Tibial nerve (tissue), 4 donors: ENCODE data around the gene GOLGA6L10. TPM values are rescaled to one million over a fixed set of nuclear protein-coding genes. Genes with fewer than 3 reads are reported as not detected.
"Not testable (repeated sequence)": the region's sequence is repeated elsewhere in the genome, so short reads cannot be mapped to it uniquely, and the experiment has no call there.

ENCODE experiments used
- DNase-seq, 2 donors: peaks; one replicate each; pipeline ENCODE4 v3.0.0-alpha.2; 2019; ENCODE audit warnings: low spot score in 2 of 2
- H3K27ac ChIP-seq, 4 donors: fragments of 200-600 bp; sonication (generic) in 3 of 4; one replicate each; pipeline ENCODE4 v1.5.1; 2017 to 2019; ENCODE audit warnings: mild to moderate bottlenecking in 1 of 4
- H3K27me3 ChIP-seq, 2 donors: fragments of 200-600 bp; sonication (generic) in 1 of 2; one replicate each; pipeline versions ENCODE4 v1.5.1 to v1.6.0; 2017 to 2019
- H3K36me3 ChIP-seq, 3 donors: fragments of 200-600 bp; sonication (generic); one replicate each; pipeline ENCODE4 v1.5.1; 2018 to 2019
- H3K4me1 ChIP-seq, 4 donors: fragments of 200-600 bp; sonication (generic) in 3 of 4; one replicate each; pipeline ENCODE4 v1.5.1; 2017 to 2019
- H3K4me3 ChIP-seq, 4 donors: fragments of 200-600 bp; sonication (generic) in 3 of 4; one replicate each; pipeline ENCODE4 v1.5.1; 2017 to 2019; ENCODE audit warnings: mild to moderate bottlenecking in 1 of 4, moderate library complexity in 1 of 4
- H3K9me3 ChIP-seq, 4 donors: fragments of 200-600 bp; sonication (generic) in 3 of 4; one replicate each; pipeline ENCODE4 v1.5.1; 2017 to 2019
- CTCF ChIP-seq, 5 experiments: fragments of 200-600 bp in 3 of 5; fragments of 450-650 bp in 2 of 5; sonication (generic) in 3 of 5; IDR thresholded peaks; one replicate each; pipeline ENCODE4 v1.5.1; 2016 to 2019; ENCODE audit warnings: antibody characterized with exemption in 5 of 5, mild to moderate bottlenecking in 3 of 5, moderate library complexity in 2 of 5
- POLR2A ChIP-seq, 2 donors: fragments of 450-650 bp; IDR thresholded peaks; one replicate each; pipeline ENCODE4 v1.6.1; 2017; ENCODE audit warnings: antibody characterized with exemption in 2 of 2, mild to moderate bottlenecking in 2 of 2, moderate library complexity in 2 of 2
- WGBS, 2 donors: methylation state at CpG; one replicate each; pipeline ENCODE4 v1.1.5; 2018; 5-methylcytosine and 5-hydroxymethylcytosine counted together
- total RNA-seq, 4 donors: library from RNA; depleted of rRNA; stranded (reverse); fragments of >200 nt; gene quantifications; one replicate each; pipeline ENCODE4 v1.1.0, GENCODE V29; 2016

GOLGA6L10 gene
- total RNA-seq, 4 donors from 2014 or later: 0.20 to 0.66 (median 0.36) TPM

GRCh38 chr15:82373661-82374060 lies 24.4 kb upstream of the GOLGA6L10 start:
- not testable (repeated sequence) for DNase-seq, H3K36me3 ChIP-seq, H3K4me3 ChIP-seq, H3K9me3 ChIP-seq, H3K27me3 ChIP-seq, H3K4me1 ChIP-seq, H3K27ac ChIP-seq
- 51 to 55% methylated on average over 2 of the region's 2 CpGs for WGBS, 2 donors

GRCh38 chr15:82371656-82372055 lies 22.4 kb upstream of the GOLGA6L10 start:
- WGBS, 2 donors: 77 to 91% methylated on average over 3 of the region's 3 CpGs
- no peak for DNase-seq
- H3K4me3 ChIP-seq: no peak overlapping the region
- TF ChIP-seq POLR2A (IDR thresholded peaks at IDR 0.05) (no peak), CTCF (IDR thresholded peaks at IDR 0.05) (no peak)
- no peak overlapping the region for H3K27ac ChIP-seq
- H3K36me3 ChIP-seq: no peaks in the 10 kb centered on the region
- H3K9me3 ChIP-seq: no peaks in the 10 kb centered on the region
- H3K4me1 ChIP-seq: no peaks in the 10 kb centered on the region
- no peaks in the 10 kb centered on the region for H3K27me3 ChIP-seq

GRCh38 chr15:82367790-82368189 lies 18.5 kb upstream of the GOLGA6L10 start:
- not testable (repeated sequence) for H3K4me1 ChIP-seq, H3K27ac ChIP-seq, H3K27me3 ChIP-seq, H3K36me3 ChIP-seq, H3K9me3 ChIP-seq, H3K4me3 ChIP-seq, DNase-seq
- WGBS, 2 donors: 55 to 56% methylated on average over 2 of the region's 3 CpGs

- H3K4me3 ChIP-seq, H3K9me3 ChIP-seq, H3K4me1 ChIP-seq, H3K36me3 ChIP-seq, H3K27ac ChIP-seq, H3K27me3 ChIP-seq: not testable (repeated sequence)
- 0 to 3% methylated on average over 2 to 3 of the region's 6 CpGs for WGBS, 2 donors
- DNase-seq: peak in 1 of 2 donors; percentile 30
- TF ChIP-seq CTCF (IDR thresholded peaks at IDR 0.05): peak in 1 of 5 experiments; percentile 26
Measured at GRCh38 chr15:82365692-82366323, 16.5 kb upstream of the GOLGA6L10 start.

- H3K36me3 ChIP-seq, H3K27me3 ChIP-seq, H3K9me3 ChIP-seq, DNase-seq, H3K4me1 ChIP-seq, H3K4me3 ChIP-seq, H3K27ac ChIP-seq: not testable (repeated sequence)
- 67% methylated on average over 1 of the region's 3 CpGs; no CpG with 5 or more reads in 1 of the 2 donors for WGBS, 2 donors
Measured at GRCh38 chr15:82364548-82364947, 15.3 kb upstream of the GOLGA6L10 start.

- DNase-seq, H3K4me3 ChIP-seq, H3K36me3 ChIP-seq, H3K9me3 ChIP-seq, H3K27ac ChIP-seq, H3K4me1 ChIP-seq, H3K27me3 ChIP-seq: not testable (repeated sequence)
- no CpG with 5 or more reads among the region's 3 CpGs for WGBS, 2 donors
Measured at GRCh38 chr15:82362790-82363189, 13.5 kb upstream of the GOLGA6L10 start.

GRCh38 chr15:82360618-82361017 lies 11.3 kb upstream of the GOLGA6L10 start:
- 100% methylated on average over 1 of the region's 7 CpGs; no CpG with 5 or more reads in 1 of the 2 donors for WGBS, 2 donors
- not testable (repeated sequence) for H3K36me3 ChIP-seq, DNase-seq, H3K27ac ChIP-seq, H3K4me3 ChIP-seq, H3K9me3 ChIP-seq, H3K4me1 ChIP-seq, H3K27me3 ChIP-seq

GRCh38 chr15:82355055-82355454 lies 5.8 kb upstream of the GOLGA6L10 start:
- not testable (repeated sequence) for H3K27me3 ChIP-seq, H3K9me3 ChIP-seq, H3K4me1 ChIP-seq, DNase-seq, H3K36me3 ChIP-seq, H3K27ac ChIP-seq
- peak overlapping the region in 1 of 4 donors; percentile 30 for H3K4me3 ChIP-seq
- WGBS, 2 donors: no CpG with 5 or more reads among the region's 48 CpGs

- peak overlapping the region in 2 of 4 donors; percentile 27 to 46 for H3K4me3 ChIP-seq
- not testable (repeated sequence) for DNase-seq, H3K27me3 ChIP-seq, H3K4me1 ChIP-seq, H3K9me3 ChIP-seq, H3K27ac ChIP-seq, H3K36me3 ChIP-seq
- 1 to 8% methylated on average over 2 to 6 of the region's 12 CpGs for WGBS, 2 donors
Measured at GRCh38 chr15:82354546-82354945, 5.3 kb upstream of the GOLGA6L10 start.

- not testable (repeated sequence) for H3K36me3 ChIP-seq, H3K27me3 ChIP-seq, H3K27ac ChIP-seq, H3K9me3 ChIP-seq, DNase-seq, H3K4me3 ChIP-seq, H3K4me1 ChIP-seq
- 78 to 79% methylated on average over 5 of the region's 5 CpGs for WGBS, 2 donors
Measured at GRCh38 chr15:82347645-82348044, 1.6 kb downstream of the GOLGA6L10 start.

GRCh38 chr15:82345176-82345575 lies 4.1 kb downstream of the GOLGA6L10 start:
- not testable (repeated sequence) for H3K36me3 ChIP-seq, H3K4me3 ChIP-seq, H3K9me3 ChIP-seq, DNase-seq, H3K27me3 ChIP-seq, H3K27ac ChIP-seq, H3K4me1 ChIP-seq
- 90 to 95% methylated on average over 1 of the region's 2 CpGs for WGBS, 2 donors

- not testable (repeated sequence) for H3K36me3 ChIP-seq, H3K27ac ChIP-seq, H3K4me1 ChIP-seq, H3K4me3 ChIP-seq, DNase-seq, H3K27me3 ChIP-seq, H3K9me3 ChIP-seq
- 90 to 93% methylated on average over 5 to 12 of the region's 12 CpGs for WGBS, 2 donors
Measured at GRCh38 chr15:82344421-82344820, 4.9 kb downstream of the GOLGA6L10 start.
